ENCODE measurements around the gene NUCB2. TPM values are rescaled to one million over a fixed set of nuclear protein-coding genes. Genes with fewer than 3 reads are reported as not detected.

NUCB2 gene
- polyA plus RNA-seq, 1 donor (not counting 4 experiments of a cell fraction or from before 2014, with no cell fraction given): 44.2 TPM

DNA sequence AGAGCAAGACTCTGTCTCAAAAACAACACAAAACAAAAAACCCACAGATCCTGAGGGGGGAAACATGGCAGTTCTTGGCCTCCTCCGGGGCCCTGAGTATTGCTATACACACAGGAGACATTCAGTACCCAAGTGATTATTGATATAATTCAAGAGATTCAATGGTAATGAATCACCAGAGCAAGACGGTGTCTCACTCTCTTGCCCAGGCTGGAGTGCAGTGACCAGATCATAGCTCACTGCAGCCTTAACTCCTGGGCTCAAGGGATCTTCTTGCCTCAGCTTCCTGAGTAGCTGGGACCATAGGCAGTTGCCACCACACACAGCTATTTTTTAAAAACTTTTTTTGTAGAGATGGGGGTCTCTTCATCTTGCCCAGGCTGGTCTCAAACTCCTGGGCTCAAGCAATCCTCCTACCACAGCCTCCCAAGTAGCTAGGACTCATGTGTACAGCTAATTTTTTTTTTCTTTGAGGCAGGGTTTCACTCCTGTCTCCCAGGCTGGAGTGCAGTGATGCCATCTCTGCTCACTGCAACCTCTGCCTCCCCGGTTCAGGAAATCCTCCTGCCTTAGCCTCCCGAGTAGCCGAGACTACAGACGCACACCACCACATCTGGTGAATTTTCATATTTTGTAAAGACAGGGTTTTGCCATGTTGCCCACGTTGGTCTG is 46.9 kb upstream of the NUCB2 start:
- Histone ChIP-seq H2AFZ (ENCODE audit: control insufficient read depth, low read length) (no peak overlapping the region), H3K27ac (ENCODE audit: control insufficient read depth, insufficient read depth, low read length) (no peak overlapping the region), H4K20me1 (ENCODE audit: control insufficient read depth, extremely low read depth, insufficient read depth, low read length) (no peaks in the 10 kb centered on the region), H3K9ac (ENCODE audit: control insufficient read depth, extremely low read depth, insufficient read depth, low read length) (no peak overlapping the region), H3K4me3 (ENCODE audit: control insufficient read depth in 2 of 3, extremely low read depth in 1 of 3, insufficient read depth in 2 of 3, low read depth in 1 of 3, low read length in 3 of 3) (no peak overlapping the region), H3K36me3 (ENCODE audit: control insufficient read depth in 2 of 2, extremely low read depth in 1 of 2, insufficient read depth in 2 of 2, low read length in 2 of 2) (no peaks in the 10 kb centered on the region), H3K4me1 (ENCODE audit: control insufficient read depth, extremely low read depth, insufficient read depth, low read length) (no peaks in the 10 kb centered on the region), H3K9me1 (ENCODE audit: control insufficient read depth, extremely low read depth, insufficient read depth, low read length) (no peaks in the 10 kb centered on the region), H3K9me3 (ENCODE audit: control insufficient read depth, low read depth, low read length) (no peaks in the 10 kb centered on the region), H3K79me2 (ENCODE audit: control insufficient read depth, insufficient read depth, low read length) (no peaks in the 10 kb centered on the region), H3K4me2 (ENCODE audit: control insufficient read depth, extremely low read depth, insufficient read depth, low read depth, low read length) (no peak overlapping the region), H3K27me3 (ENCODE audit: control insufficient read depth, extremely low read depth, insufficient read depth, low read length) (no peaks in the 10 kb centered on the region)
- TF ChIP-seq CTCF (optimal IDR thresholded peaks at IDR 0.05 in 1 of 3, IDR thresholded peaks at IDR 0.05 in 1 of 3, conservative IDR thresholded peaks at IDR 0.05 in 1 of 3; ENCODE audit: extremely low read depth in 1 of 3, insufficient read depth in 2 of 3, low read length in 3 of 3) (no peak), EZH2 (IDR thresholded peaks at IDR 0.05; ENCODE audit: low read length) (no peak)
- DNase-seq (ENCODE audit: low read depth, low spot score) (no peak), FAIRE-seq (no peak)
- dilution Hi-C loops (cut with MboI; ENCODE audit: extremely low pct_ligation_motif_present, low sequenced_read_pairs): no loop called here

DNA sequence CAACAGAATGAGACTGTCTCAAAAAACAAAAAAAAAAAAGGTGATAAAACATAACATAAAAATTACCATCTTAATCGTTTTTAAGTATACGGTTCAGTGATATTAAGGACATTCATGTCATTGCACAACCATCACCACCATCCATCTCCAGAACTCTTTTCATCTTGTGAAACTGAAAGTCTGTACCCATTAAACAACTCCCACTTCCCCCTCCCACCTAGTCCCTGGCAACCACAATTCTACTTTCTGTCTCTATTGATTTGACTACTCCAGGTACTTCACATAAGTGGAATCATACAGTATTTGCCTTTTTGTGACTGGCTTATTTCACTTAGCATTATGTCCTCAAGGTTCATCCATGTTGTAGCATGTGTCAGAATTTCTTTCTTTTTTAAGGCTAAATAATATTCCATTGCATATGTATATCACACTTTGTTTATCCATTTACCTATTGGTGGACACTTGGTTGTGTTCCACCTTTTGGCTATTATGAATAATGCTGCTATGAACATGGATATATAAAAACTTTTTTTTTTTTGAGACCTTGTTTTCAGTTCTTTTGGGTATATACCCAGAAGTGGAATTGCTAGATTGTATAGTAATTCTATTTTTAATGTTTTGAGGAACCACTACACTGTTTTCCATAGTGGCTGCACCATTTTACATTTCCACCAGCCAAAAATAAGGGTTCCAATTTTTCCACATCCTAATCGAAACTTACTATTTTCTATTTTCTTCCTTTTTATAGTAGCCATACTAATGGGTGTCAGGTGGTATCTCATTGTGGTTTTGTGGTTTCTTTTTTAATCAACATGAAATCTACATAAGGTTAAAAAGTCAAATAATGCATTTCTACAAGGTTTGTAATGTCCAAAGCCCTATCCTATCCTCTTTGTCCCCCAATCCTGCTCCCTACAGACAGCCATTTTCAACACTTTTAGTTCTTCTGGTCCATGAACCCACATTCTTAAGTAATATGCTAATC is 45.4 kb upstream of the NUCB2 start:
- no peak for FAIRE-seq
- dilution Hi-C loops (cut with MboI; ENCODE audit: extremely low pct_ligation_motif_present, low sequenced_read_pairs): no loop called here
- no peak overlapping the region for H3K4me2 ChIP-seq (ENCODE audit: control insufficient read depth, extremely low read depth, insufficient read depth, low read depth, low read length)

More for the DNA sequence above, 45.4 kb upstream of the NUCB2 start:
- Histone ChIP-seq H3K9me3 (ENCODE audit: control insufficient read depth, low read depth, low read length) (no peaks in the 10 kb centered on the region), H3K79me2 (ENCODE audit: control insufficient read depth, insufficient read depth, low read length) (no peaks in the 10 kb centered on the region), H2AFZ (ENCODE audit: control insufficient read depth, low read length) (no peak overlapping the region), H3K36me3 (ENCODE audit: control insufficient read depth in 2 of 2, extremely low read depth in 1 of 2, insufficient read depth in 2 of 2, low read length in 2 of 2) (no peaks in the 10 kb centered on the region), H3K4me3 (ENCODE audit: control insufficient read depth in 2 of 3, extremely low read depth in 1 of 3, insufficient read depth in 2 of 3, low read depth in 1 of 3, low read length in 3 of 3) (no peak overlapping the region), H3K27me3 (ENCODE audit: control insufficient read depth, extremely low read depth, insufficient read depth, low read length) (no peaks in the 10 kb centered on the region), H3K9me1 (ENCODE audit: control insufficient read depth, extremely low read depth, insufficient read depth, low read length) (no peaks in the 10 kb centered on the region), H3K9ac (ENCODE audit: control insufficient read depth, extremely low read depth, insufficient read depth, low read length) (no peak overlapping the region), H4K20me1 (ENCODE audit: control insufficient read depth, extremely low read depth, insufficient read depth, low read length) (no peaks in the 10 kb centered on the region), H3K4me1 (ENCODE audit: control insufficient read depth, extremely low read depth, insufficient read depth, low read length) (no peaks in the 10 kb centered on the region), H3K27ac (ENCODE audit: control insufficient read depth, insufficient read depth, low read length) (no peak overlapping the region)
- TF ChIP-seq EZH2 (IDR thresholded peaks at IDR 0.05; ENCODE audit: low read length): no peak
- no peak for TF ChIP-seq CTCF (optimal IDR thresholded peaks at IDR 0.05 in 1 of 3, IDR thresholded peaks at IDR 0.05 in 1 of 3, conservative IDR thresholded peaks at IDR 0.05 in 1 of 3; ENCODE audit: extremely low read depth in 1 of 3, insufficient read depth in 2 of 3, low read length in 3 of 3)
- DNase-seq (ENCODE audit: low read depth, low spot score): no peak
